CD4-positive, alpha-beta memory T cell (primary cell): ENCODE data around the gene NCBP3. TPM values are rescaled to one million over a fixed set of nuclear protein-coding genes. Genes with fewer than 3 reads are reported as not detected.
A peak's percentile ranks its signal among the peaks of the same experiment; 100 is the strongest.
"Not testable (repeated sequence)": the region's sequence is repeated elsewhere in the genome, so short reads cannot be mapped to it uniquely, and the experiment has no call there.

Experiments used
- CTCF ChIA-PET: fragments of 350-600 bp; sonication (Branson Sonifier 250); formaldehyde crosslinking; loops from one replicate; lab custom pipeline; 2021; ENCODE audit warnings: inconsistent platforms; ENCODE audit not compliant: partially characterized antibody; lab: Charles Lee
- POLR2A ChIA-PET: fragments of 350-600 bp; sonication (Branson Sonifier 250); formaldehyde crosslinking; loops from one replicate; lab custom pipeline; 2021; ENCODE audit not compliant: partially characterized antibody; lab: Charles Lee
- DNase-seq, 5 donors: peaks; one replicate each; pipeline versions ENCODE4 v3.0.0 to v3.0.0-alpha.2; 2020 to 2022; ENCODE audit warnings: mixed read lengths in 1 of 5
- H3K27ac ChIP-seq: one replicate; pipeline ENCODE4 v1.7.0; 2013; ENCODE audit warnings: low read depth, low read length
- H3K27me3 ChIP-seq: 2 replicates; pipeline ENCODE4 v1.7.0; 2013; ENCODE audit warnings: mild to moderate bottlenecking, low read length, moderate library complexity; ENCODE audit not compliant: insufficient read depth
- H3K36me3 ChIP-seq: 2 replicates; pipeline ENCODE4 v1.7.0; 2013; ENCODE audit warnings: mild to moderate bottlenecking, low read length, moderate library complexity; ENCODE audit not compliant: insufficient read depth
- H3K4me1 ChIP-seq: 2 replicates; pipeline ENCODE4 v1.7.0; 2013; ENCODE audit warnings: mild to moderate bottlenecking, low read length, moderate library complexity; ENCODE audit not compliant: insufficient read depth
- H3K4me3 ChIP-seq, 2 donors: one replicate each; pipeline ENCODE4 v1.7.0; 2013; ENCODE audit warnings: low read length in 2 of 2, mild to moderate bottlenecking in 1 of 2
- H3K9me3 ChIP-seq, 2 donors: one replicate each; pipeline ENCODE4 v1.7.0; 2013; ENCODE audit warnings: low read length in 2 of 2, control low read depth in 1 of 2; ENCODE audit not compliant: control insufficient read depth in 1 of 2
- H3K27ac Mint-ChIP-seq, 7 donors: one replicate each; pipeline ENCODE4 v1.8.0; 2020 to 2021; ENCODE audit warnings: mixed read lengths in 7 of 7, mild to moderate bottlenecking in 6 of 7, inconsistent platforms in 3 of 7, moderate library complexity in 3 of 7
- H3K27me3 Mint-ChIP-seq, 2 donors: one replicate each; pipeline ENCODE4 v1.8.0; 2020 to 2021; ENCODE audit warnings: mixed read lengths in 2 of 2
- H3K36me3 Mint-ChIP-seq, 2 donors: one replicate each; pipeline ENCODE4 v1.8.0; 2020 to 2021; ENCODE audit warnings: mixed read lengths in 2 of 2, inconsistent platforms in 1 of 2, mild to moderate bottlenecking in 1 of 2
- H3K4me1 Mint-ChIP-seq, 4 donors: one replicate each; pipeline ENCODE4 v1.8.0; 2020 to 2021; ENCODE audit warnings: mixed read lengths in 4 of 4, mild to moderate bottlenecking in 1 of 4
- H3K4me3 Mint-ChIP-seq, 8 donors: one replicate each; pipeline ENCODE4 v1.8.0; 2020 to 2021; ENCODE audit warnings: mixed read lengths in 8 of 8, mild to moderate bottlenecking in 7 of 8, moderate library complexity in 6 of 8, inconsistent platforms in 3 of 8
- H3K9me3 Mint-ChIP-seq, 8 donors: one replicate each; pipeline ENCODE4 v1.8.0; 2020 to 2021; ENCODE audit warnings: mixed read lengths in 8 of 8, mild to moderate bottlenecking in 5 of 8, inconsistent platforms in 3 of 8, moderate library complexity in 1 of 8
- intact Hi-C: fragments of 100-400 bp; cut with micrococcal nuclease; formaldehyde crosslinking; loops from one replicate; pipeline ENCODE4 v1.15.1; 2023
- polyA plus RNA-seq, 2 donors: library from polyadenylated mRNA; unstranded; fragments of 300-500 nt; fragmentation: Illumina TruSeq; gene quantifications; one replicate each; pipeline ENCODE4 v1.2.3, GENCODE V29; 2021
- total RNA-seq, 2 experiments: library from RNA; stranded (reverse); gene quantifications; one replicate each; pipeline ENCODE4 v1.2.3, GENCODE V29; 2021

NCBP3 gene
- total and polyA plus RNA-seq, 4 experiments from 2014 or later: 7.7 to 66.7 (median 32.1) TPM

DNA sequence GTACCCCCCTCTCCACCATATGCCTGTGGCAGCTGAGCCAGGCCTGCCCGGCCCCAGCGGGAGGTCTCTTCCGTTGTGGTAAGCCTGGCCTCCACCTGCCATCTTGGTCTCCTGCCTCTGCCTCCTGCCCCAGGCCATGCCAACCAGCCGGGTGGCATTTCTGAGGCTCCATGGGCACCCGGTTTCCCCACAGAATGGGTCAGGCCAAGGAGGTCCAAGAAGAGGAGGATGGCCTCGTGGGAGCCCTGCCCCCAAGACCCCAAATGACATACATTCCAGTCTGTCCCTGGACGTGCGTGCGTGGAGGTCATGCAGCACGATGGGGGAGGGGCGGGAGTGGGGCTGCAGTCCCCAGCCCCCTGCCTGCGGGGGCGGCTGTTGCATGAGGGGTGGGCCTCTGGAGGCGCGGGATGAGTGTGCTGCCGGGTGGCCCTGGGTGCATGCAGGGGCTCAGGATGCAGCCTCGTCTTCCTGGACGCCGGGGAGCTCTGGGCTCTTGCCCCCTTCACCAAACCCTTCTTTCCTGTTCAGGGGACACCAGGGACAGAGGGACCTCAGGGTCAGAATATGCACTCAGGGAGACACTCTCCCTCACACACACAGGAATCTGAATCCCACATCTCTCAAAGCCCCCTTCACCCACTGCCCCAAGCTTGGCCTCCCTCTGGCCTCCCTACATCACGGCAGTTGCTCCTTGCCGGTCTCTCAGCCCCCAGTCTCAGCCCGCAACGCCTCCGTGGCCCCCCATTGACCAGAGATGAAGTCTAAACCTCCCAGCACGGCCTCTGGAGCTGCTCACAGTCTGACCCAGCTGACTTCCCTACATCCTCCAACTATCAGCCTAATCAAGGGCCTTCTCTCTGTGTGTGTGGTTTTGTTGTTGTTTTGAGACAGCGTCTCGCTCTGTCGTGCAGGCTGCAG, 16.0 kb upstream of the NCBP3 start:
- Histone ChIP-seq H3K4me1 (no peaks in the 10 kb centered on the region), H3K4me3 (no peak overlapping the region), H3K36me3 (peaks cover 4% of the 10 kb centered on the region), H3K9me3 (no peaks in the 10 kb centered on the region), H3K27me3 (no peaks in the 10 kb centered on the region), H3K27ac (no peak overlapping the region)
- H3K27ac Mint-ChIP-seq: no peak overlapping the region
- H3K4me1 Mint-ChIP-seq: no peaks in the 10 kb centered on the region
- H3K4me3 Mint-ChIP-seq: no peak overlapping the region
- no peak for DNase-seq
- intact Hi-C loops: loop anchor here (2.0 to 5.0 kb wide), 2 partner anchors 50 to 213 kb away; no protein-coding TSS in a partner anchor
- ChIA-PET POLR2A (interaction anchor here (2.1 kb wide), 1 partner anchor 16 kb away, joined by 8 read pairs; the partner anchor contains the start of gene NCBP3), CTCF (interaction anchor here (1.2 to 2.2 kb wide), 6 partner anchors 14 to 214 kb away, joined by 3 to 8 read pairs (median 5); partner anchors contain the start of gene NCBP3)
- no peaks in the 10 kb centered on the region for H3K9me3 Mint-ChIP-seq
- no peaks in the 10 kb centered on the region for H3K27me3 Mint-ChIP-seq
- peaks cover 0 to 2% of the 10 kb centered on the region in 2 donors for H3K36me3 Mint-ChIP-seq

DNA sequence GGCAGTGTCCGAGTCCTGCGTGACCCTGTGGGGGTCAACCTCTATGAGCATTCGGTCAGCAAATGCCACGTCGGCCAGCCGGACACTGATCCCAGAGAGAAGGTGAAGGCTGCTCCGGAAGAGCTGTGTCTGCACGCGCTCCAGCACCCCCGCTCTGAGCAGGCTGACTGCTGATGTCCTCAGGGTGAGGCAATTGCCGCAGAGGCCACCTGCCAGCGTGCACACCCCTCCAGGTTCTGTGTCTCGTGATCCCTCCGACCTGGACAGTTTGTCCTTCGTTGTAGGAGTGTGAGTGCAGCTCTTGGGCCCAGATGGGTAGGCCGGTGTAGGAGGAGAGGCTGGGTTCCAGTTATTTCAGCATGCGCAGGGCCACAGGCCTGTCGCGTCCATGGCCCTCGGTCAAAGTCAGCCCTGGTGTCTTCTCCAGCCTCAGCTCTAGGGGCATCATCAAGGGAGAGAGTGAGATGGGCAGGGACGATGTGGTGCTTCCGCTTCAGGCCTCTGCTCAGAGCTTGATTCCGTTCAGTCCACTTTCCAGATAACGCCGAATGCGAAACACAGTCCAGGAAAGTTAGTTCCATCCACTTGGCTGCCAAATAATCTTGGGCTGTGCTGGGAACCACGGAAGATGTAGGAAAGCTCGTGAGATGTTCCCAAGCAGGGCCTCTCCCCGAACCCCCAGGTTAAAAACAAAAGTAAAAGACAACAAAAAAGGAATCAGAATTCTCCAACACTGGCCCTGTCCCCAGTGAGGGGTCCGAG, 15.1 kb upstream of the NCBP3 start:
- Histone ChIP-seq H3K27ac (no peak overlapping the region), H3K36me3 (peaks cover 4% of the 10 kb centered on the region), H3K4me1 (no peaks in the 10 kb centered on the region), H3K9me3 (no peaks in the 10 kb centered on the region), H3K4me3 (no peak overlapping the region), H3K27me3 (no peaks in the 10 kb centered on the region)
- Mint-ChIP-seq H3K9me3 (no peaks in the 10 kb centered on the region), H3K27ac (no peak overlapping the region), H3K4me1 (no peaks in the 10 kb centered on the region), H3K27me3 (no peaks in the 10 kb centered on the region), H3K36me3 (peaks cover 0 to 2% of the 10 kb centered on the region in 2 donors), H3K4me3 (no peak overlapping the region)
- CTCF ChIA-PET: interaction anchor here (0.9 to 1.7 kb wide), 3 partner anchors 16 to 214 kb away, joined by 3 to 5 read pairs (median 3); no protein-coding TSS in a partner anchor
- DNase-seq: no peak
- POLR2A ChIA-PET: interaction anchor here (2.1 kb wide), 1 partner anchor 15 kb away, joined by 8 read pairs; the partner anchor contains the start of gene NCBP3
- intact Hi-C loops: loop anchor here (5.0 kb wide), 1 partner anchor 51 kb away; no protein-coding TSS in a partner anchor

DNA sequence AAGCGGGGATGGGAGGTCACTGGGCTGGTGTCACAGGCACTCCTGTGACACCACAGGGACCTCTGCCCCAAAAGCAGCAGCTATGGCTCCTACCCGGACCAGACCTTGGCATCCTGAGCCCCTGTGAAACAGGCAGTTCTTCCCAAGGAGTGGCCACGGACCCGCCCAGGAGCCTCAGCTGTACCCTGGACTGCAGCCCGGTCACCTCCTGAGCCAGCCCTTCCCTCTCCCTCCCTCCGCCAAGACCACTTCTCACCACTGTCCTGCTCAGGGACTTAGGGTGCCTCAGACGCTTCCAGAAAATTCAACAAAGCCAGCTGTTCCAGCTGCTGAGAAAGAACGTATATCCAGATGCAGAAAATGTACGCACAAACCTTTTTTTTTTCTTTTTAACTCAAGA, 13.9 kb upstream of the NCBP3 start:
- H3K27me3 Mint-ChIP-seq: no peaks in the 10 kb centered on the region
- no peaks in the 10 kb centered on the region for H3K4me1 ChIP-seq
- intact Hi-C loops: loop anchor here (5.0 kb wide), 1 partner anchor 52 kb away; no protein-coding TSS in a partner anchor
- H3K4me3 ChIP-seq: no peak overlapping the region
- H3K36me3 Mint-ChIP-seq: peaks cover 0 to 2% of the 10 kb centered on the region in 2 donors
- ChIA-PET POLR2A (no interaction called here), CTCF (interaction anchor here (0.9 kb wide), 1 partner anchor 79 kb away, joined by 3 read pairs; no protein-coding TSS in a partner anchor)
- no peaks in the 10 kb centered on the region for H3K9me3 Mint-ChIP-seq
- no peaks in the 10 kb centered on the region for H3K27me3 ChIP-seq
- DNase-seq: no peak
- peaks cover 4% of the 10 kb centered on the region for H3K36me3 ChIP-seq
- H3K9me3 ChIP-seq: no peaks in the 10 kb centered on the region
- no peak overlapping the region for H3K27ac ChIP-seq
- H3K27ac Mint-ChIP-seq: no peak overlapping the region
- H3K4me1 Mint-ChIP-seq: no peaks in the 10 kb centered on the region
- H3K4me3 Mint-ChIP-seq: no peak overlapping the region

DNA sequence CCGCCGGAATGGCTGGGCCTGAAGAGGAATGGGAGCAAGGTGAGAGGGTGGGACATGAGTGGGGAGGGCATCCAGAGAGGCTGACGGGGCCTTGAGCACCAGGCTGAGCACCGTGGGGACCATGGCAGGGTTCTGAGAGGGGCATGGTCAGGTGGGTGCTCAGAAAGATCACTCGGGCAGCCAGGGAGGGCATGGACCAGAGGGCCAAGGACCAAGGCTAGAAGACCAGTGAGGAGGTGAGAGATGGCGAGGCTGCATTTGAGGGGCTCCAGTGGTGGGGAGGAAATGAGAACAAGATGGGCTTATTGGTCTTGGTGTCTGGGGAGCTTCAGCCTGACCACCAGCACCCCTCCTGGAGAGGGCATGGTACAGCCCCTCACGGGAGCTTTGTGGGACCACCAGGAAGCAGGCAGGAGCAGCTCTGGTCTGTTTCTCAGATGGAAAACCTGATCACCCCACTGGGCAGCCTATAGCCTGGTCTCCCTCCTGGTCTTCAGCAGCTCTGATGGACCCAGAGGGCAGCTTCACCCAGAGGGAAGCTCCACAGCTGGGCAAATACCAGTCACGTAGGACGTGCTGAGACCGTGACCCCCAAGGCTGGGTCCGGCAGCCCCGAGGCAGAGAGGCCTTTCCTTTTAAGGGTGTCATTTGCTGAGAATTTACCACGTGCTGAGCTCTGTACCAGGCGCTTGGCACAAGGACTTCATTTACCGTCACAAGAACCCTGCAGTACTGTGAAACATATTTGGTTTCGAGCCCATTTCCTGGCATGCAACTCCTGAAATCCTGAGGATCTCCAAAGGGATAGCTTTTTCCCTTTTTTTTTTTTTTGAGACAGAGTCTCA, 11.4 kb upstream of the NCBP3 start:
- no peaks in the 10 kb centered on the region for H3K9me3 ChIP-seq
- no peaks in the 10 kb centered on the region for H3K27me3 ChIP-seq
- no peaks in the 10 kb centered on the region for H3K4me1 Mint-ChIP-seq
- H3K27ac ChIP-seq: no peak overlapping the region
- DNase-seq: no peak
- no peak overlapping the region for H3K4me3 ChIP-seq
- H3K9me3 Mint-ChIP-seq: no peaks in the 10 kb centered on the region
- POLR2A ChIA-PET: interaction anchor here (1.4 kb wide), 1 partner anchor 12 kb away, joined by 5 read pairs; the partner anchor contains the start of gene NCBP3
- peak overlapping the region in 1 of 7 donors; percentile 7 for H3K27ac Mint-ChIP-seq
- intact Hi-C loops: no loop called here
- H3K36me3 Mint-ChIP-seq: peaks cover 0 to 2% of the 10 kb centered on the region in 2 donors
- H3K4me3 Mint-ChIP-seq: peak overlapping the region in 1 of 8 donors; percentile 17
- peaks cover 0 to 2% of the 10 kb centered on the region in 2 donors for H3K27me3 Mint-ChIP-seq
- peaks cover 4% of the 10 kb centered on the region for H3K36me3 ChIP-seq
- H3K4me1 ChIP-seq: no peaks in the 10 kb centered on the region
- CTCF ChIA-PET: interaction anchor here (0.6 to 1.5 kb wide), 5 partner anchors 11 to 120 kb away, joined by 3 to 5 read pairs (median 3); partner anchors contain the start of gene NCBP3

DNA sequence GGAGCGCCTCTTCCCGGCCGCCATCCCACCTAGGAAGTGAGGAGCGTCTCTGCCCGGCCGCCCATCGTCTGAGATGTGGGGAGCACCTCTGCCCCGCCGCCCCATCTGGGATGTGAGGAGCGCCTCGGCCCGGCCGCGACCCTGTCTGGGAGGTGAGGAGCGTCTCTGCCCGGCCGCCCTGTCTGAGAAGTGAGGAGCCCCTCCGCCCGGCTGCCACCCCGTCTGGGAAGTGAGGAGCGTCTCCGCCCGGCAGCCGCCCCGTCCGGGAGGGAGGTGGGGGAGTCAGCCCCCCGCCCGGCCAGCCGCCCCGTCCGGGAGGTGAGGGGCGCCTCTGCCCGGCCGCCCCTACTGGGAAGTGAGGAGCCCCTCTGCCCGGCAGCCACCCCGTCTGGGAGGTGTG, 8.2 kb upstream of the NCBP3 start:
- H3K36me3 ChIP-seq, H3K4me3 Mint-ChIP-seq, H3K4me3 ChIP-seq, H3K27ac ChIP-seq, H3K27ac Mint-ChIP-seq, H3K36me3 Mint-ChIP-seq, H3K9me3 Mint-ChIP-seq, H3K9me3 ChIP-seq, H3K27me3 ChIP-seq, DNase-seq, H3K4me1 Mint-ChIP-seq, POLR2A ChIA-PET, intact Hi-C loops, H3K27me3 Mint-ChIP-seq, H3K4me1 ChIP-seq, CTCF ChIA-PET: not testable (repeated sequence)

DNA sequence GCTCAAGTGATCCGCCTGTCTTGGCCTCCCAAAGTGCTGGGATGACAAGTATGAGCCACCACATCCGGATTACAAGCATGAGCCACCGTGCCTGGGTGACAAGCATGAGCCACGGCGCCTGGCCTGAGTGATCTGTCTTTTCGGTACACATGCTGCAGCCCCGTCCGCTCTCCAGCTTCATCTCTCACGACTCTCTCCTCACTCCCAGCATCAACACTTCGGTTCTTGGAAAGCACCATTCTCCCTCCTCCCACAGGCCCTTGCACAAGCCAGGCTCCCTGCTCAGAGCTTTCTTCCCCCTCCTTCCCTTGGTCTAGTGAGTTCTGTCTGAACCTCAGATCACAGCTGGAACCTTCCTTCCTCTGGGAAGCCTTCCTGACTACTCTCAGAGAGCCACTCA, 6.5 kb upstream of the NCBP3 start:
- Histone ChIP-seq H3K27me3 (no peaks in the 10 kb centered on the region), H3K4me1 (no peaks in the 10 kb centered on the region), H3K36me3 (no peaks in the 10 kb centered on the region), H3K4me3 (no peak overlapping the region), H3K27ac (no peak overlapping the region), H3K9me3 (no peaks in the 10 kb centered on the region)
- Mint-ChIP-seq H3K27ac (peak overlapping the region in 1 of 7 donors; percentile 30), H3K4me3 (no peak overlapping the region), H3K4me1 (no peaks in the 10 kb centered on the region), H3K36me3 (no peaks in the 10 kb centered on the region), H3K9me3 (peaks cover 0 to 2% (median 0%) of the 10 kb centered on the region in 8 donors), H3K27me3 (peaks cover 0 to 2% of the 10 kb centered on the region in 2 donors)
- intact Hi-C loops: no loop called here
- POLR2A ChIA-PET: no interaction called here
- CTCF ChIA-PET: interaction anchor here (0.7 kb wide), 1 partner anchor 10 kb away, joined by 3 read pairs; no protein-coding TSS in a partner anchor
- no peak for DNase-seq
